ENCODE results near the gene PDZD7.
"Not testable (repeated sequence)": the region's sequence is repeated elsewhere in the genome, so short reads cannot be mapped to it uniquely, and the experiment has no call there.

Gene PDZD7

GRCh38 chr10:100982916-100983830 lies 47.8 kb downstream of the PDZD7 start:
- DNase-seq (ENCODE audit: low spot score) = peak; percentile 63

- peak; percentile 17 for DNase-seq (ENCODE audit: low spot score)
Measured at GRCh38 chr10:100981178-100981772, 49.7 kb downstream of the PDZD7 start.

- peak; percentile 34 for DNase-seq (ENCODE audit: low spot score)
Measured at GRCh38 chr10:100980711-100981110, 50.2 kb downstream of the PDZD7 start.

GRCh38 chr10:100980311-100980710 lies 50.6 kb downstream of the PDZD7 start:
- peak; percentile 58 for DNase-seq (ENCODE audit: low spot score)

GRCh38 chr10:100979791-100980272 lies 51.1 kb downstream of the PDZD7 start:
- peak; percentile 56 for DNase-seq (ENCODE audit: low spot score)

GRCh38 chr10:100978901-100979195 lies 52.1 kb downstream of the PDZD7 start:
- DNase-seq (ENCODE audit: low spot score) = peak; percentile 59

- peak; percentile 45 for DNase-seq (ENCODE audit: low spot score)
Measured at GRCh38 chr10:100978121-100978900, 52.6 kb downstream of the PDZD7 start.

- peak; percentile 36 for DNase-seq (ENCODE audit: low spot score)
Measured at GRCh38 chr10:100977436-100977835, 53.5 kb downstream of the PDZD7 start.

- no peak for DNase-seq (ENCODE audit: low spot score)
Measured at GRCh38 chr10:100976906-100977305, 54.0 kb downstream of the PDZD7 start.

- not testable (repeated sequence) for DNase-seq (ENCODE audit: low spot score)
Measured at GRCh38 chr10:100975397-100975796, 55.5 kb downstream of the PDZD7 start.

- DNase-seq (ENCODE audit: low spot score) = no peak
Measured at GRCh38 chr10:100972904-100973535, 57.9 kb downstream of the PDZD7 start.

- no peak for DNase-seq (ENCODE audit: low spot score)
Measured at GRCh38 chr10:100972115-100972903, 58.6 kb downstream of the PDZD7 start.

GRCh38 chr10:100970914-100971811 lies 59.8 kb downstream of the PDZD7 start:
- no peak for DNase-seq (ENCODE audit: low spot score)

GRCh38 chr10:100970076-100970913 lies 60.6 kb downstream of the PDZD7 start:
- DNase-seq (ENCODE audit: low spot score) = no peak

GRCh38 chr10:100969187-100970075 lies 61.5 kb downstream of the PDZD7 start, which contains the start of gene SEMA4G:
TSS of gene SEMA4G (plus strand) at chr10:100969504. CDS start at chr10:100972913, 3,409 bp downstream.
- no peak for DNase-seq (ENCODE audit: low spot score)

GRCh38 chr10:100968863-100969186 lies 62.1 kb downstream of the PDZD7 start:
- DNase-seq (ENCODE audit: low spot score) = no peak

- no peak for DNase-seq (ENCODE audit: low spot score)
Measured at GRCh38 chr10:100968062-100968736, 62.7 kb downstream of the PDZD7 start.

- no peak for DNase-seq (ENCODE audit: low spot score)
Measured at GRCh38 chr10:100967332-100967731, 63.6 kb downstream of the PDZD7 start.

Data from left forelimb (tissue), 1 donor.